ENCODE measurements around the gene CDRT15.

GRCh38 chr17:14245629-14246028 is 9.0 kb upstream of the CDRT15 start:
- no peak for TF ChIP-seq EZH2phosphoT487 (IDR thresholded peaks at IDR 0.05; ENCODE audit: unreplicated experiment)
- no peak for TF ChIP-seq POLR2AphosphoS5 (IDR thresholded peaks at IDR 0.05; ENCODE audit: low read depth)
- no peak for TF ChIP-seq CTCF (conservative IDR thresholded peaks at IDR 0.05; ENCODE audit: low read depth in 2 of 2)
- no peak for TF ChIP-seq REST (IDR thresholded peaks at IDR 0.05; ENCODE audit: unreplicated experiment)
- no peak for TF ChIP-seq STAT1 (IDR thresholded peaks at IDR 0.05; ENCODE audit: unreplicated experiment)
- no peak for TF ChIP-seq ETS1 (IDR thresholded peaks at IDR 0.05)
- no peak for TF ChIP-seq EZH2 (IDR thresholded peaks at IDR 0.05; ENCODE audit: low read depth, unreplicated experiment)
- no peak for TF ChIP-seq ZNF114 (CRISPR knock-in tag; IDR thresholded peaks at IDR 0.05)
- TF ChIP-seq CREB1 (CRISPR knock-in tag; IDR thresholded peaks at IDR 0.05; ENCODE audit: low read depth), result no peak

All from GM23338 (cell line).